ENCODE results near the gene MRPS5. TPM values are rescaled to one million over a fixed set of nuclear protein-coding genes. Genes with fewer than 3 reads are reported as not detected.

The MRPS5 gene
- total and polyA plus RNA-seq, 4 donors, result 21.7 to 72.9 (median 57.0) TPM

DNA sequence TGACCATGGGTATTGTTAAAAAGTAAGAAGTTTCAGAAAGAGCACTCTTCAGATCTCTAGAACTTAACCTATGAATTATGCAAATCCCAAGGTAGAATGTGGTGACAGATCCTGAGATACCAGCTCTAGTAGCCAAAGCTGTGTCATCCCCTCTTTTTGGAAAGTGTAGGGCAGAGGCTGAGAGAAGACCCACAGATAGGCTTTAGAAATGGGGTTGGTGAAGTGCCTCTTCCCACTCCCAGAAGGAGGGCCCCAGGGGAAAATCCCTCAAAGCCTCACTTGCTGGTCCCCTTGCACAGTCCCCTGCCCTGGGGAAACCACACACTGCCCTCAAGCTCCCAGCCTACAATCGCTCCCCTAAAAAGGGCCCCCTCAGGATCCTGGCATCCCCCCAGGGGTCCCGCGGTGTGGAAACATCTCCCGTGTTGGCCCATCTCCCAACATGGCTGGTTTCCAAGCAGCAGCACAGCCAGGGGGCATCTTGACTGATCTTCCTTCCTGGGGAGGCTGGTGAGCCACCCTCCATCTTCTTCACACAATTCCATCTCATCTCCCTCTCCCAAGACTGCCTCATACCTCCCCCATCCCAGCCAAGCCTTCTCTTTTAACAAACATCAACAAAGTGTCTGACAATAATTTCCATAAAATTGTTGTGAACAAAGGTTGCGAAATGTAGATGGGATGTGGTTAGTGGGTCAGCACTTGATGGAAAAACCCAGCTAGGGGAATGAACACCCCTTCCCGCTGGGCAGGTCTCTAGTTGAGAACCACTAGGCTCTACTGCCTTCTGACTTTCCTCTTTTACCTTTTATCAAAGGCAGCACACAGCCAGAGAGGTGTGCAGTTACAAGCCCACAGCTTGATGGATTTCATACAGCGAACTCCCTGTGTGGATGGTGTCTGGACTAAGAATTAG is 71.0 kb downstream of the MRPS5 start:
- Histone ChIP-seq H3K27me3 (ENCODE audit: control insufficient read depth in 4 of 4, insufficient read depth in 4 of 4, low read length in 3 of 4) (no peaks in the 10 kb centered on the region), H3K9me3 (ENCODE audit: control insufficient read depth in 4 of 4, low read length in 3 of 4) (no peaks in the 10 kb centered on the region), H3K27ac (ENCODE audit: low read depth in 1 of 2, low read length in 2 of 2) (no peak overlapping the region), H3K4me3 (ENCODE audit: low read depth in 1 of 3, low read length in 3 of 3) (no peak overlapping the region), H3K9ac (ENCODE audit: low read depth in 1 of 2, low read length in 2 of 2) (no peak overlapping the region), H3K4me1 (ENCODE audit: control insufficient read depth in 4 of 4, insufficient read depth in 4 of 4, low read length in 3 of 4) (no peaks in the 10 kb centered on the region), H3K36me3 (ENCODE audit: control insufficient read depth in 4 of 4, insufficient read depth in 3 of 4, low read depth in 1 of 4, low read length in 3 of 4) (no peaks in the 10 kb centered on the region)
- 74% methylated on average over 7 of the region's 7 CpGs for WGBS
- TF ChIP-seq HNF4G (IDR thresholded peaks at IDR 0.05), result no peak
- TF ChIP-seq SP1 (IDR thresholded peaks at IDR 0.05), result no peak
- no peak for TF ChIP-seq TAF1 (conservative IDR thresholded peaks at IDR 0.05)
- no peak for TF ChIP-seq JUND (IDR thresholded peaks at IDR 0.05)
- TF ChIP-seq NR2F2 (IDR thresholded peaks at IDR 0.05), result no peak
- TF ChIP-seq YY1 (IDR thresholded peaks at IDR 0.05), result no peak
- no peak for TF ChIP-seq HNF4A (conservative IDR thresholded peaks at IDR 0.05)
- TF ChIP-seq FOXA1 (IDR thresholded peaks at IDR 0.05), result no peak
- TF ChIP-seq, protein P1, sequence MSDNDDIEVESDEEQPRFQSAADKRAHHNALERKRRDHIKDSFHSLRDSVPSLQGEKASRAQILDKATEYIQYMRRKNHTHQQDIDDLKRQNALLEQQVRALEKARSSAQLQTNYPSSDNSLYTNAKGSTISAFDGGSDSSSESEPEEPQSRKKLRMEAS (IDR thresholded peaks at IDR 0.05), result no peak
- TF ChIP-seq EGR1 (IDR thresholded peaks at IDR 0.05; ENCODE audit: low read depth in 2 of 2), result no peak
- TF ChIP-seq RAD21 (IDR thresholded peaks at IDR 0.05), result no peak
- no peak for TF ChIP-seq FOXA2 (IDR thresholded peaks at IDR 0.05)
- TF ChIP-seq RXRA (IDR thresholded peaks at IDR 0.05), result no peak
- TF ChIP-seq, protein P2, sequence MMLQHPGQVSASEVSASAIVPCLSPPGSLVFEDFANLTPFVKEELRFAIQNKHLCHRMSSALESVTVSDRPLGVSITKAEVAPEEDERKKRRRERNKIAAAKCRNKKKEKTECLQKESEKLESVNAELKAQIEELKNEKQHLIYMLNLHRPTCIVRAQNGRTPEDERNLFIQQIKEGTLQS (IDR thresholded peaks at IDR 0.05), result no peak
- TF ChIP-seq, protein P3, sequence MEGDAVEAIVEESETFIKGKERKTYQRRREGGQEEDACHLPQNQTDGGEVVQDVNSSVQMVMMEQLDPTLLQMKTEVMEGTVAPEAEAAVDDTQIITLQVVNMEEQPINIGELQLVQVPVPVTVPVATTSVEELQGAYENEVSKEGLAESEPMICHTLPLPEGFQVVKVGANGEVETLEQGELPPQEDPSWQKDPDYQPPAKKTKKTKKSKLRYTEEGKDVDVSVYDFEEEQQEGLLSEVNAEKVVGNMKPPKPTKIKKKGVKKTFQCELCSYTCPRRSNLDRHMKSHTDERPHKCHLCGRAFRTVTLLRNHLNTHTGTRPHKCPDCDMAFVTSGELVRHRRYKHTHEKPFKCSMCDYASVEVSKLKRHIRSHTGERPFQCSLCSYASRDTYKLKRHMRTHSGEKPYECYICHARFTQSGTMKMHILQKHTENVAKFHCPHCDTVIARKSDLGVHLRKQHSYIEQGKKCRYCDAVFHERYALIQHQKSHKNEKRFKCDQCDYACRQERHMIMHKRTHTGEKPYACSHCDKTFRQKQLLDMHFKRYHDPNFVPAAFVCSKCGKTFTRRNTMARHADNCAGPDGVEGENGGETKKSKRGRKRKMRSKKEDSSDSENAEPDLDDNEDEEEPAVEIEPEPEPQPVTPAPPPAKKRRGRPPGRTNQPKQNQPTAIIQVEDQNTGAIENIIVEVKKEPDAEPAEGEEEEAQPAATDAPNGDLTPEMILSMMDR (IDR thresholded peaks at IDR 0.05; ENCODE audit: low read depth, low read length, missing input control), result no peak
- no peak for TF ChIP-seq GABPA (IDR thresholded peaks at IDR 0.05 in 1 of 2, conservative IDR thresholded peaks at IDR 0.05 in 1 of 2)
- TF ChIP-seq, protein P4, sequence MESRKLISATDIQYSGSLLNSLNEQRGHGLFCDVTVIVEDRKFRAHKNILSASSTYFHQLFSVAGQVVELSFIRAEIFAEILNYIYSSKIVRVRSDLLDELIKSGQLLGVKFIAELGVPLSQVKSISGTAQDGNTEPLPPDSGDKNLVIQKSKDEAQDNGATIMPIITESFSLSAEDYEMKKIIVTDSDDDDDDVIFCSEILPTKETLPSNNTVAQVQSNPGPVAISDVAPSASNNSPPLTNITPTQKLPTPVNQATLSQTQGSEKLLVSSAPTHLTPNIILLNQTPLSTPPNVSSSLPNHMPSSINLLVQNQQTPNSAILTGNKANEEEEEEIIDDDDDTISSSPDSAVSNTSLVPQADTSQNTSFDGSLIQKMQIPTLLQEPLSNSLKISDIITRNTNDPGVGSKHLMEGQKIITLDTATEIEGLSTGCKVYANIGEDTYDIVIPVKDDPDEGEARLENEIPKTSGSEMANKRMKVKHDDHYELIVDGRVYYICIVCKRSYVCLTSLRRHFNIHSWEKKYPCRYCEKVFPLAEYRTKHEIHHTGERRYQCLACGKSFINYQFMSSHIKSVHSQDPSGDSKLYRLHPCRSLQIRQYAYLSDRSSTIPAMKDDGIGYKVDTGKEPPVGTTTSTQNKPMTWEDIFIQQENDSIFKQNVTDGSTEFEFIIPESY (IDR thresholded peaks at IDR 0.05), result no peak
- TF ChIP-seq, protein P5, sequence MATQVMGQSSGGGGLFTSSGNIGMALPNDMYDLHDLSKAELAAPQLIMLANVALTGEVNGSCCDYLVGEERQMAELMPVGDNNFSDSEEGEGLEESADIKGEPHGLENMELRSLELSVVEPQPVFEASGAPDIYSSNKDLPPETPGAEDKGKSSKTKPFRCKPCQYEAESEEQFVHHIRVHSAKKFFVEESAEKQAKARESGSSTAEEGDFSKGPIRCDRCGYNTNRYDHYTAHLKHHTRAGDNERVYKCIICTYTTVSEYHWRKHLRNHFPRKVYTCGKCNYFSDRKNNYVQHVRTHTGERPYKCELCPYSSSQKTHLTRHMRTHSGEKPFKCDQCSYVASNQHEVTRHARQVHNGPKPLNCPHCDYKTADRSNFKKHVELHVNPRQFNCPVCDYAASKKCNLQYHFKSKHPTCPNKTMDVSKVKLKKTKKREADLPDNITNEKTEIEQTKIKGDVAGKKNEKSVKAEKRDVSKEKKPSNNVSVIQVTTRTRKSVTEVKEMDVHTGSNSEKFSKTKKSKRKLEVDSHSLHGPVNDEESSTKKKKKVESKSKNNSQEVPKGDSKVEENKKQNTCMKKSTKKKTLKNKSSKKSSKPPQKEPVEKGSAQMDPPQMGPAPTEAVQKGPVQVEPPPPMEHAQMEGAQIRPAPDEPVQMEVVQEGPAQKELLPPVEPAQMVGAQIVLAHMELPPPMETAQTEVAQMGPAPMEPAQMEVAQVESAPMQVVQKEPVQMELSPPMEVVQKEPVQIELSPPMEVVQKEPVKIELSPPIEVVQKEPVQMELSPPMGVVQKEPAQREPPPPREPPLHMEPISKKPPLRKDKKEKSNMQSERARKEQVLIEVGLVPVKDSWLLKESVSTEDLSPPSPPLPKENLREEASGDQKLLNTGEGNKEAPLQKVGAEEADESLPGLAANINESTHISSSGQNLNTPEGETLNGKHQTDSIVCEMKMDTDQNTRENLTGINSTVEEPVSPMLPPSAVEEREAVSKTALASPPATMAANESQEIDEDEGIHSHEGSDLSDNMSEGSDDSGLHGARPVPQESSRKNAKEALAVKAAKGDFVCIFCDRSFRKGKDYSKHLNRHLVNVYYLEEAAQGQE (IDR thresholded peaks at IDR 0.05), result no peak
- no peak for DNase-seq (ENCODE audit: low spot score)
